Hepatocyte (in vitro differentiated cells): ENCODE results near the gene TBXAS1. TPM values are rescaled to one million over a fixed set of nuclear protein-coding genes. Genes with fewer than 3 reads are reported as not detected.

Experiments
- DNase-seq: peaks from one replicate; pipeline ENCODE4 v3.0.0-alpha.2; 2016; ENCODE audit warnings: low spot score
- H2AFZ ChIP-seq: fragments of 200-600 bp; sonication (generic); 2 replicates; pipeline ENCODE4 v1.6.0; 2016; ENCODE audit warnings: antibody characterized with exemption, mild to moderate bottlenecking
- H3K27ac ChIP-seq: fragments of 200-600 bp; sonication (generic); 2 replicates; pipeline ENCODE4 v1.5.1; 2016; ENCODE audit warnings: mild to moderate bottlenecking
- H3K27me3 ChIP-seq: fragments of 200-600 bp; sonication (generic); 2 replicates; pipeline ENCODE4 v1.6.1; 2016
- H3K36me3 ChIP-seq: fragments of 200-600 bp; sonication (generic); replicated peaks from 2 replicates; pipeline ENCODE4 v1.5.1; 2016; ENCODE audit warnings: low read depth; ENCODE audit not compliant: insufficient read depth
- H3K4me1 ChIP-seq: fragments of 200-600 bp; sonication (generic); 2 replicates; pipeline ENCODE4 v1.5.1; 2016; ENCODE audit warnings: mild to moderate bottlenecking, moderate library complexity; ENCODE audit not compliant: insufficient read depth
- H3K4me2 ChIP-seq: fragments of 200-600 bp; sonication (generic); 2 replicates; pipeline ENCODE4 v1.6.0; 2016
- H3K4me3 ChIP-seq: fragments of 200-600 bp; sonication (generic); 2 replicates; pipeline ENCODE4 v1.5.1; 2016; ENCODE audit warnings: mild to moderate bottlenecking
- H3K79me2 ChIP-seq: fragments of 200-600 bp; sonication (generic); 2 replicates; pipeline ENCODE4 v1.6.0; 2017; ENCODE audit warnings: mild to moderate bottlenecking
- H3K9me2 ChIP-seq: fragments of 200-600 bp; sonication (generic); replicated peaks from 2 replicates; pipeline ENCODE4 v1.6.0; 2017; ENCODE audit warnings: mild to moderate bottlenecking; ENCODE audit not compliant: insufficient read depth
- H3K9me3 ChIP-seq: fragments of 200-600 bp; sonication (generic); 2 replicates; pipeline ENCODE4 v1.5.1; 2016; ENCODE audit warnings: low read depth, mild to moderate bottlenecking
- H4K20me1 ChIP-seq: fragments of 200-600 bp; sonication (generic); 2 replicates; pipeline ENCODE4 v1.6.0; 2016; ENCODE audit warnings: mild to moderate bottlenecking; ENCODE audit not compliant: insufficient read depth, poor library complexity, severe bottlenecking
- CTCF ChIP-seq: fragments of 200-600 bp; sonication (generic); IDR thresholded peaks from 2 replicates; pipeline ENCODE4 v1.5.1; 2016; ENCODE audit warnings: antibody characterized with exemption, mild to moderate bottlenecking; ENCODE audit not compliant: poor library complexity
- EZH2 ChIP-seq: fragments of 200-600 bp; sonication (generic); IDR thresholded peaks from 2 replicates; pipeline ENCODE4 v1.6.1; 2016; ENCODE audit warnings: antibody characterized with exemption, mild to moderate bottlenecking, borderline replicate concordance
- EZH2phosphoT487 ChIP-seq: fragments of 200-600 bp; sonication (generic); IDR thresholded peaks from one replicate; pipeline ENCODE4 v1.6.1; 2018; ENCODE audit warnings: antibody characterized with exemption, mild to moderate bottlenecking, low read depth, moderate library complexity; ENCODE audit not compliant: unreplicated experiment, severe bottlenecking
- whole genome bisulfite sequencing: methylation state at CpG from one replicate; pipeline ENCODE4 v1.1.6; 2016; ENCODE audit warnings: low lambda C conversion rate; ENCODE audit errors: missing lambda C conversion rate; 5-methylcytosine and 5-hydroxymethylcytosine counted together
- polyA plus RNA-seq: library from polyadenylated mRNA; unstranded; fragments of >200 nt; fragmentation: Nextera tagmentation; extraction: Ambion mirVana; gene quantifications from 2 replicates; pipeline ENCODE4 v1.2.1, GENCODE V29; 2016
- total RNA-seq: library from RNA; depleted of rRNA; stranded (reverse); fragments of >200 nt; gene quantifications from 2 replicates; pipeline ENCODE4 v1.2.3, GENCODE V29; 2014

Gene TBXAS1
- total and polyA plus RNA-seq, 2 experiments from 2014 or later, result 3.9 to 11.5 TPM

GRCh38 chr7:139999516-139999915 lies 170.5 kb downstream of the TBXAS1 start:
- TF ChIP-seq CTCF, result no peak
- Histone ChIP-seq H3K27me3 (no peaks in the 10 kb centered on the region), H3K4me3 (no peak overlapping the region), H3K4me1 (peaks cover 3% of the 10 kb centered on the region), H3K9me2 (no peaks in the 10 kb centered on the region), H3K27ac (no peak overlapping the region), H3K79me2 (no peaks in the 10 kb centered on the region), H2AFZ (no peak overlapping the region), H3K36me3 (no peaks in the 10 kb centered on the region), H3K4me2 (no peak overlapping the region), H4K20me1 (no peaks in the 10 kb centered on the region), H3K9me3 (no peaks in the 10 kb centered on the region)
- 95% methylated on average over 6 of the region's 6 CpGs for WGBS
- DNase-seq, result no peak

GRCh38 chr7:140000666-140001268 lies 171.7 kb downstream of the TBXAS1 start:
- Histone ChIP-seq H3K4me2 (no peak overlapping the region), H3K36me3 (no peaks in the 10 kb centered on the region), H3K9me2 (no peaks in the 10 kb centered on the region), H3K4me3 (no peak overlapping the region), H3K9me3 (no peaks in the 10 kb centered on the region), H2AFZ (no peak overlapping the region), H4K20me1 (no peaks in the 10 kb centered on the region), H3K79me2 (no peaks in the 10 kb centered on the region), H3K27me3 (no peaks in the 10 kb centered on the region), H3K27ac (no peak overlapping the region), H3K4me1 (no peaks in the 10 kb centered on the region)
- TF ChIP-seq CTCF (no peak), EZH2phosphoT487 (no peak), EZH2 (no peak)
- WGBS, result 92% methylated on average over 6 of the region's 6 CpGs
- no peak for DNase-seq

DNA sequence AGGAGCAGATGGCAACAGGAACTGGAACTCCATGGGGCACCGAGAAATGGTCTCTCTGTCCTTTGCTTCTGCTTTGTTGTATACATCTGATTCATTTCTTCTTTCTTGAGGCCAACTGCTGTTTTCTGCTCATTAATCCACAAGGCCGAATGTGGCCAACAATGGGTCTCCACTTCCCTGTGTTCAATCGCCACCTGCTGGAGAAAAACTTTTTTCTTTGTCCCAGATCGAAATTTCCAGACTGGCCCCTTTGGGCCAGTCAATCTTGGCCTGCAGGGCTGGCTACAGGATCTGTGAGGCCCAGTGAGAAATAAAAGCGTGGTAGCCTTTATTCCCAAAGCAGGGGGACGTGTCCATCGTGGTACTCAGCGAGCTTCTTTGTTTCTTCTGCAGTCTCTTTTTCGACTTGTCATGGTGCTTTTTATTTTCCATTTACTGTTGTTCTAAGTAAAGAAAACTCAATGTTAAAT lies 174.9 kb downstream of the TBXAS1 start:
- H2AFZ ChIP-seq, result no peak overlapping the region
- no peaks in the 10 kb centered on the region for H3K79me2 ChIP-seq
- no peaks in the 10 kb centered on the region for H3K27me3 ChIP-seq
- H3K4me1 ChIP-seq, result no peaks in the 10 kb centered on the region
- TF ChIP-seq EZH2phosphoT487 (no peak), EZH2 (no peak), CTCF (peak; percentile 70)
- H3K4me3 ChIP-seq, result no peak overlapping the region
- no peaks in the 10 kb centered on the region for H3K9me2 ChIP-seq
- 55% methylated on average over 9 of the region's 9 CpGs for WGBS
- no peaks in the 10 kb centered on the region for H3K9me3 ChIP-seq
- no peak overlapping the region for H3K27ac ChIP-seq
- H4K20me1 ChIP-seq, result no peaks in the 10 kb centered on the region
- peak; percentile 69 for DNase-seq
- no peaks in the 10 kb centered on the region for H3K36me3 ChIP-seq
- no peak overlapping the region for H3K4me2 ChIP-seq
